Smooth muscle cell (in vitro differentiated cells): ENCODE data around the gene EXOC3L1. TPM values are rescaled to one million over a fixed set of nuclear protein-coding genes. Genes with fewer than 3 reads are reported as not detected.

Experiments
- DNase-seq: peaks from one replicate; lab custom pipeline; 2025; ENCODE audit not compliant: unreplicated experiment; lab: John Stamatoyannopoulos, UW
- H2AFZ ChIP-seq: fragments of 200-600 bp; sonication (generic); 2 replicates; pipeline ENCODE4 v1.6.0; 2016; ENCODE audit warnings: antibody characterized with exemption, low read depth, mild to moderate bottlenecking
- H3F3A ChIP-seq: fragments of 200-600 bp; sonication (generic); 2 replicates; pipeline ENCODE4 v1.6.0; 2017; ENCODE audit warnings: antibody characterized with exemption, low read depth
- H3K27ac ChIP-seq: fragments of 200-600 bp; sonication (generic); 2 replicates; pipeline ENCODE4 v1.5.1; 2016; ENCODE audit warnings: low read depth, mild to moderate bottlenecking
- H3K27me3 ChIP-seq: fragments of 200-600 bp; sonication (generic); 2 replicates; pipeline ENCODE4 v1.6.1; 2016; ENCODE audit warnings: low read depth, mild to moderate bottlenecking
- H3K36me3 ChIP-seq: fragments of 200-600 bp; sonication (generic); 2 replicates; pipeline ENCODE4 v1.5.1; 2016; ENCODE audit warnings: low read depth
- H3K4me1 ChIP-seq: fragments of 200-600 bp; sonication (generic); 2 replicates; pipeline ENCODE4 v1.5.1; 2016; ENCODE audit warnings: low read depth
- H3K4me2 ChIP-seq: fragments of 200-600 bp; sonication (generic); 2 replicates; pipeline ENCODE4 v1.6.0; 2016; ENCODE audit warnings: mild to moderate bottlenecking
- H3K4me3 ChIP-seq: fragments of 200-600 bp; sonication (generic); 2 replicates; pipeline ENCODE4 v1.5.1; 2016; ENCODE audit warnings: mild to moderate bottlenecking
- H3K79me2 ChIP-seq: fragments of 200-600 bp; sonication (generic); 2 replicates; pipeline ENCODE4 v1.6.0; 2016; ENCODE audit warnings: low read depth, mild to moderate bottlenecking
- H3K9ac ChIP-seq: fragments of 200-600 bp; sonication (generic); 2 replicates; pipeline ENCODE4 v1.6.0; 2016; ENCODE audit warnings: low read depth
- H3K9me3 ChIP-seq: fragments of 200-600 bp; sonication (generic); replicated peaks from 2 replicates; pipeline ENCODE4 v1.5.1; 2016; ENCODE audit warnings: low read depth
- H4K20me1 ChIP-seq: fragments of 200-600 bp; sonication (generic); 2 replicates; pipeline ENCODE4 v1.6.0; 2016; ENCODE audit warnings: low read depth
- CTCF ChIP-seq: fragments of 200-600 bp; sonication (generic); IDR thresholded peaks from 2 replicates; pipeline ENCODE4 v1.5.1; 2017; ENCODE audit warnings: borderline replicate concordance, mild to moderate bottlenecking, antibody characterized with exemption; ENCODE audit not compliant: insufficient read depth, poor library complexity, severe bottlenecking
- WGBS: methylation state at CpG from one replicate; pipeline ENCODE4 v1.1.7; 2016; ENCODE audit warnings: low lambda C conversion rate; 5-methylcytosine and 5-hydroxymethylcytosine counted together
- polyA plus RNA-seq: library from polyadenylated mRNA; unstranded; fragments of >200 nt; fragmentation: Nextera tagmentation; extraction: Ambion mirVana; gene quantifications from 2 replicates; pipeline ENCODE4 v1.2.1, GENCODE V29; 2016
- total RNA-seq: library from RNA; depleted of rRNA; stranded (reverse); fragments of >200 nt; gene quantifications from 2 replicates; pipeline ENCODE4 v1.2.3, GENCODE V29; 2014

EXOC3L1 gene
- total and polyA plus RNA-seq, 2 experiments from 2014 or later = 0.51 TPM; not detected in 1

GRCh38 chr16:67213197-67214019 is 23.5 kb upstream of the EXOC3L1 start:
- DNase-seq = no peak
- Histone ChIP-seq H3K27me3 (no peaks in the 10 kb centered on the region), H3K36me3 (no peaks in the 10 kb centered on the region), H4K20me1 (no peaks in the 10 kb centered on the region), H3K4me2 (no peak overlapping the region), H3K9ac (no peak overlapping the region), H3K79me2 (no peaks in the 10 kb centered on the region), H3K4me1 (no peaks in the 10 kb centered on the region), H3K27ac (no peak overlapping the region), H3K4me3 (no peak overlapping the region), H3K9me3 (no peaks in the 10 kb centered on the region), H3F3A (no peaks in the 10 kb centered on the region), H2AFZ (no peak overlapping the region)
- 85% methylated on average over 8 of the region's 8 CpGs for WGBS
- TF ChIP-seq CTCF = no peak

- no peak for TF ChIP-seq CTCF
- Histone ChIP-seq H3K9ac (no peak overlapping the region), H3K27me3 (no peaks in the 10 kb centered on the region), H3K4me1 (no peaks in the 10 kb centered on the region), H3K9me3 (no peaks in the 10 kb centered on the region), H4K20me1 (no peaks in the 10 kb centered on the region), H2AFZ (no peak overlapping the region), H3K36me3 (no peaks in the 10 kb centered on the region), H3K79me2 (no peaks in the 10 kb centered on the region), H3K4me2 (no peak overlapping the region), H3K4me3 (no peak overlapping the region), H3K27ac (no peak overlapping the region), H3F3A (no peaks in the 10 kb centered on the region)
- DNase-seq = no peak
Measured at GRCh38 chr16:67212766-67213165, 22.8 kb upstream of the EXOC3L1 start.

GRCh38 chr16:67211674-67212073 is 21.7 kb upstream of the EXOC3L1 start:
- Histone ChIP-seq H3K27me3 (no peaks in the 10 kb centered on the region), H4K20me1 (no peaks in the 10 kb centered on the region), H3K27ac (no peak overlapping the region), H3K4me2 (no peak overlapping the region), H3K4me1 (no peaks in the 10 kb centered on the region), H3F3A (no peaks in the 10 kb centered on the region), H3K79me2 (no peaks in the 10 kb centered on the region), H3K4me3 (no peak overlapping the region), H3K36me3 (no peaks in the 10 kb centered on the region), H3K9ac (no peak overlapping the region), H3K9me3 (no peaks in the 10 kb centered on the region), H2AFZ (no peak overlapping the region)
- WGBS = 84% methylated on average over 7 of the region's 7 CpGs
- TF ChIP-seq CTCF = no peak
- no peak for DNase-seq
